HG03469 (cell line): ENCODE data around the gene UGT2B17.

ENCODE experiments used
- ATAC-seq: cut with Tn5 transposase; IDR thresholded peaks from one replicate; pipeline ENCODE4 v1.9.1; 2021; ENCODE audit warnings: mild to moderate bottlenecking, moderate library complexity, moderate number of reproducible peaks; ENCODE audit not compliant: unreplicated experiment

Gene UGT2B17

DNA sequence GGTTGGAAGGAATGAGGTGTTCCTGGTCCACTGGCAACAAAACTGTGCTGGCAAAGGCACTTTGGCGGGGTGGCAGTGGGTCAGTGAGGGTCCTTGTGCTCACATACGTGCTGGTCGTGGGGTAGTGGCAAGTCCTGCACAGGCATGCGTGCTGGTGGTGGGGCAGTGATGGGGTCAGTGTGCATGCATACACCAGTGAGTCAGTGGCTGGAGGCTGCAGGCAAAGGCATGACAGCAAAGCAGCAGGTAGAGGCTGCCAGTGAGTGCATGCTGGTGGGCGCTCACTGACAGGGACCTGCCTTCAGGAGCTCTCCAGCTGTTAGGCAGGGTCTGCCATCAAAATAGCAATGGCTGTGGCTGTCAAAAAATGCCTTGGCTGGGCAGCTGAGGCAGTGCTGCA is 86.8 kb downstream of the UGT2B17 start:
- ATAC-seq, result no peak
